Measurements from ENCODE around the gene KCNJ2.

DNA sequence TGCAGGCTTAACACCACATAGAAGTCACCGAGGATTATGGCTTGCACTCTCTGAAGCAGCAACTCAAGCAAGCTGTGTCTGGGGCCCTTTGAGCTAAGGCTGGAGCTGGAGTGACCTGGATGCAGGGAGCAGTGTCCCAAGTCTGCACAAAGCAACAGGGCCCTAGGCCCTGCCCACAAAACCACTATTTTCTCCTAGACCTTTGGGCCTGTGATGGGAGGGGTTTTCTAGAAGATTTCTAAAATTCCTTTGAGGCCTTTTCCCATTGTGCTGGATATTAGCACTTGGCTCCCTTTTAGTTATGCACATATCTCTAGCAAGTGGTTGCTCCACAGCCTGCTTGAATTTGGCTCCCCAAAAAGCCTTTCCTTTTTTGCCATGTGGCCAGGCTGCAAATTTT lies 49.8 kb upstream of the KCNJ2 start:
- TF ChIP-seq, protein P1, sequence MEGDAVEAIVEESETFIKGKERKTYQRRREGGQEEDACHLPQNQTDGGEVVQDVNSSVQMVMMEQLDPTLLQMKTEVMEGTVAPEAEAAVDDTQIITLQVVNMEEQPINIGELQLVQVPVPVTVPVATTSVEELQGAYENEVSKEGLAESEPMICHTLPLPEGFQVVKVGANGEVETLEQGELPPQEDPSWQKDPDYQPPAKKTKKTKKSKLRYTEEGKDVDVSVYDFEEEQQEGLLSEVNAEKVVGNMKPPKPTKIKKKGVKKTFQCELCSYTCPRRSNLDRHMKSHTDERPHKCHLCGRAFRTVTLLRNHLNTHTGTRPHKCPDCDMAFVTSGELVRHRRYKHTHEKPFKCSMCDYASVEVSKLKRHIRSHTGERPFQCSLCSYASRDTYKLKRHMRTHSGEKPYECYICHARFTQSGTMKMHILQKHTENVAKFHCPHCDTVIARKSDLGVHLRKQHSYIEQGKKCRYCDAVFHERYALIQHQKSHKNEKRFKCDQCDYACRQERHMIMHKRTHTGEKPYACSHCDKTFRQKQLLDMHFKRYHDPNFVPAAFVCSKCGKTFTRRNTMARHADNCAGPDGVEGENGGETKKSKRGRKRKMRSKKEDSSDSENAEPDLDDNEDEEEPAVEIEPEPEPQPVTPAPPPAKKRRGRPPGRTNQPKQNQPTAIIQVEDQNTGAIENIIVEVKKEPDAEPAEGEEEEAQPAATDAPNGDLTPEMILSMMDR (IDR thresholded peaks at IDR 0.05) = no peak
- TF ChIP-seq POLR2A (IDR thresholded peaks at IDR 0.05) = no peak

All from body of pancreas (tissue), 4 donors.